CD14-positive monocyte (primary cell): ENCODE data around the gene DBN1. TPM values are rescaled to one million over a fixed set of nuclear protein-coding genes. Genes with fewer than 3 reads are reported as not detected.

Source experiments
- DNase-seq, 3 donors: peaks; one replicate each; pipeline ENCODE4 v3.0.0-alpha.2; 2011 to 2022
- H2AFZ ChIP-seq: 2 replicates; pipeline ENCODE4 v1.6.0; 2012; ENCODE audit warnings: mild to moderate bottlenecking, low read depth, low read length, inconsistent platforms; ENCODE audit not compliant: insufficient read depth, poor library complexity, severe bottlenecking
- H3K27ac ChIP-seq, 2 donors: 1 replicate in 1 of 2; 2 replicates in 1 of 2; pipeline ENCODE4 v1.5.1; 2012 to 2013; ENCODE audit warnings: low read length in 2 of 2, control low read depth in 1 of 2, inconsistent platforms in 1 of 2, low read depth in 1 of 2, mild to moderate bottlenecking in 1 of 2
- H3K27me3 ChIP-seq, 2 donors: one replicate each; pipeline versions ENCODE4 v1.6.0 to v1.6.1; 2011 to 2013; ENCODE audit warnings: low read length in 2 of 2; ENCODE audit not compliant: control insufficient read depth in 2 of 2, insufficient read depth in 2 of 2
- H3K36me3 ChIP-seq, 2 donors: replicated peaks in 1 of 2; 1 replicate in 1 of 2; 2 replicates in 1 of 2; pipeline versions ENCODE4 v1.5.1 to v1.6.1; 2012 to 2013; ENCODE audit warnings: low read length in 2 of 2, control low read depth in 1 of 2, inconsistent platforms in 1 of 2, mild to moderate bottlenecking in 1 of 2; ENCODE audit not compliant: insufficient read depth in 2 of 2, control insufficient read depth in 1 of 2
- H3K4me1 ChIP-seq, 2 donors: 1 replicate in 1 of 2; 2 replicates in 1 of 2; pipeline versions ENCODE4 v1.5.1 to v1.6.1; 2012 to 2013; ENCODE audit warnings: low read length in 2 of 2, control low read depth in 1 of 2, inconsistent platforms in 1 of 2, mild to moderate bottlenecking in 1 of 2, moderate library complexity in 1 of 2; ENCODE audit not compliant: insufficient read depth in 2 of 2, control insufficient read depth in 1 of 2
- H3K4me2 ChIP-seq: replicated peaks from 2 replicates; pipeline ENCODE3; 2012; ENCODE audit warnings: low read length, moderate library complexity, mild to moderate bottlenecking; ENCODE audit not compliant: poor library complexity, severe bottlenecking; ENCODE audit errors: extremely low read depth
- H3K4me3 ChIP-seq, 3 experiments: fragments of 200-600 bp in 1 of 3; sonication (generic) in 1 of 3; replicated peaks in 1 of 3; 1 replicate in 2 of 3; 2 replicates in 1 of 3; pipeline ENCODE4 v1.5.1; 2011 to 2013; ENCODE audit warnings: low read length in 3 of 3, mild to moderate bottlenecking in 3 of 3, control low read depth in 2 of 3, low read depth in 2 of 3, inconsistent platforms in 1 of 3, moderate library complexity in 1 of 3
- H3K79me2 ChIP-seq: 2 replicates; pipeline ENCODE4 v1.6.0; 2012; ENCODE audit warnings: mild to moderate bottlenecking, control low read depth, inconsistent platforms, low read length, moderate library complexity; ENCODE audit not compliant: insufficient read depth
- H3K9ac ChIP-seq: 2 replicates; pipeline ENCODE4 v1.6.0; 2017; ENCODE audit warnings: low read length, mild to moderate bottlenecking; ENCODE audit not compliant: insufficient read depth, poor library complexity, severe bottlenecking
- H3K9me3 ChIP-seq, 2 donors: replicated peaks in 1 of 2; 1 replicate in 1 of 2; 2 replicates in 1 of 2; pipeline versions ENCODE4 v1.5.1 to v1.6.1; 2012 to 2013; ENCODE audit warnings: low read length in 2 of 2, control low read depth in 1 of 2; ENCODE audit not compliant: control insufficient read depth in 1 of 2, insufficient read depth in 1 of 2
- H4K20me1 ChIP-seq: 2 replicates; pipeline ENCODE4 v1.6.0; 2012; ENCODE audit warnings: mild to moderate bottlenecking, low read length, control low read depth, moderate library complexity; ENCODE audit not compliant: insufficient read depth
- H3K27ac Mint-ChIP-seq, 7 donors: one replicate each; pipeline ENCODE4 v1.8.0; 2020; ENCODE audit warnings: mild to moderate bottlenecking in 7 of 7, mixed read lengths in 7 of 7, moderate library complexity in 6 of 7, inconsistent platforms in 2 of 7
- H3K27me3 Mint-ChIP-seq, 3 donors: one replicate each; pipeline ENCODE4 v1.8.0; 2021 to 2022; ENCODE audit warnings: low read depth in 3 of 3, mild to moderate bottlenecking in 3 of 3, mixed read lengths in 3 of 3, moderate library complexity in 3 of 3, inconsistent platforms in 1 of 3
- H3K36me3 Mint-ChIP-seq, 2 donors: one replicate each; pipeline ENCODE4 v1.8.0; 2020; ENCODE audit warnings: mixed read lengths in 2 of 2, inconsistent platforms in 1 of 2, mild to moderate bottlenecking in 1 of 2
- H3K4me1 Mint-ChIP-seq: one replicate; pipeline ENCODE4 v1.8.0; 2020; ENCODE audit warnings: mild to moderate bottlenecking, mixed read lengths
- H3K4me3 Mint-ChIP-seq, 2 donors: one replicate each; pipeline ENCODE4 v1.8.0; 2020; ENCODE audit warnings: mild to moderate bottlenecking in 2 of 2, mixed read lengths in 2 of 2, moderate library complexity in 1 of 2
- H3K9me3 Mint-ChIP-seq, 7 donors: one replicate each; pipeline ENCODE4 v1.8.0; 2020 to 2022; ENCODE audit warnings: mixed read lengths in 7 of 7, mild to moderate bottlenecking in 6 of 7, moderate library complexity in 6 of 7, inconsistent platforms in 2 of 7
- WGBS: methylation state at CpG from one replicate; pipeline ENCODE4 v1.1.5; 2013; ENCODE audit warnings: missing lambda C conversion rate; ENCODE audit not compliant: insufficient coverage; 5-methylcytosine and 5-hydroxymethylcytosine counted together
- intact Hi-C, 2 donors: fragments of 100-400 bp; cut with micrococcal nuclease; formaldehyde crosslinking; loops; one replicate each; pipeline versions ENCODE4 v1.15.0 to v1.15.1; 2023
- polyA plus RNA-seq, 3 donors: library from polyadenylated mRNA; depleted of rRNA in 1 of 3; unstranded in 2 of 3; stranded (reverse) in 1 of 3; fragments of 300-500 nt in 2 of 3; fragments of >200 nt in 1 of 3; fragmentation: Illumina TruSeq in 2 of 3; gene quantifications; 1 replicate in 2 of 3; 2 replicates in 1 of 3; pipeline ENCODE4 v1.2.3, GENCODE V29; 2012 to 2021
- TF ChIP-seq, protein P1 (sequence below): fragments of 200-600 bp; IDR thresholded peaks from one replicate; pipeline ENCODE4 v1.8.0; 2022; ENCODE audit warnings: antibody characterized with exemption, mild to moderate bottlenecking

The DBN1 gene
- polyA plus RNA-seq, 3 donors, result 0.71 to 1.6 (median 0.73) TPM

GRCh38 chr5:177410575-177410974 lies 62.9 kb downstream of the DBN1 start:
- Histone ChIP-seq H3K36me3 (no peaks in the 10 kb centered on the region), H3K4me1 (peaks cover 29 to 41% of the 10 kb centered on the region in 2 donors), H3K4me2 (no peak overlapping the region), H3K27ac (no peak overlapping the region), H4K20me1 (no peaks in the 10 kb centered on the region), H2AFZ (no peak overlapping the region), H3K9me3 (no peaks in the 10 kb centered on the region), H3K79me2 (no peaks in the 10 kb centered on the region), H3K9ac (no peak overlapping the region), H3K27me3 (no peaks in the 10 kb centered on the region), H3K4me3 (no peak overlapping the region)
- intact Hi-C loops, result no loop called here
- Mint-ChIP-seq H3K36me3 (peaks cover 0 to 4% of the 10 kb centered on the region in 2 donors), H3K4me3 (no peak overlapping the region), H3K9me3 (peaks cover 0 to 3% (median 0%) of the 10 kb centered on the region in 7 donors), H3K27ac (peak overlapping the region in 2 of 7 donors; percentile 10 to 20), H3K27me3 (peaks cover 1 to 10% (median 8%) of the 10 kb centered on the region in 3 donors), H3K4me1 (peaks cover 37% of the 10 kb centered on the region)
- TF ChIP-seq, protein P1, sequence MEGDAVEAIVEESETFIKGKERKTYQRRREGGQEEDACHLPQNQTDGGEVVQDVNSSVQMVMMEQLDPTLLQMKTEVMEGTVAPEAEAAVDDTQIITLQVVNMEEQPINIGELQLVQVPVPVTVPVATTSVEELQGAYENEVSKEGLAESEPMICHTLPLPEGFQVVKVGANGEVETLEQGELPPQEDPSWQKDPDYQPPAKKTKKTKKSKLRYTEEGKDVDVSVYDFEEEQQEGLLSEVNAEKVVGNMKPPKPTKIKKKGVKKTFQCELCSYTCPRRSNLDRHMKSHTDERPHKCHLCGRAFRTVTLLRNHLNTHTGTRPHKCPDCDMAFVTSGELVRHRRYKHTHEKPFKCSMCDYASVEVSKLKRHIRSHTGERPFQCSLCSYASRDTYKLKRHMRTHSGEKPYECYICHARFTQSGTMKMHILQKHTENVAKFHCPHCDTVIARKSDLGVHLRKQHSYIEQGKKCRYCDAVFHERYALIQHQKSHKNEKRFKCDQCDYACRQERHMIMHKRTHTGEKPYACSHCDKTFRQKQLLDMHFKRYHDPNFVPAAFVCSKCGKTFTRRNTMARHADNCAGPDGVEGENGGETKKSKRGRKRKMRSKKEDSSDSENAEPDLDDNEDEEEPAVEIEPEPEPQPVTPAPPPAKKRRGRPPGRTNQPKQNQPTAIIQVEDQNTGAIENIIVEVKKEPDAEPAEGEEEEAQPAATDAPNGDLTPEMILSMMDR, result no peak
- no peak for DNase-seq
- 0% methylated on average over 1 of the region's 3 CpGs for WGBS

GRCh38 chr5:177409043-177409801 lies 64.2 kb downstream of the DBN1 start, which contains the start of gene F12:
TSS of gene F12 (minus strand) at chr5:177409564. CDS start at chr5:177409527, 37 bp downstream.
- Histone ChIP-seq H3K27me3 (no peaks in the 10 kb centered on the region), H3K4me3 (no peak within 1 kb of the TSS), H3K27ac (no peak within 1 kb of the TSS), H3K4me1 (peaks cover 35 to 46% of the 10 kb centered on the region in 2 donors), H3K4me2 (no peak within 1 kb of the TSS), H3K9me3 (no peaks in the 10 kb centered on the region), H3K79me2 (no peaks in the 10 kb centered on the region), H3K9ac (no peak within 1 kb of the TSS), H2AFZ (no peak within 1 kb of the TSS), H4K20me1 (no peaks in the 10 kb centered on the region), H3K36me3 (no peaks in the 10 kb centered on the region)
- Mint-ChIP-seq H3K4me3 (peak within 1 kb of the TSS in 1 of 2 donors; percentile 6), H3K4me1 (peaks cover 42% of the 10 kb centered on the region), H3K27ac (peak within 1 kb of the TSS in 4 of 7 donors; percentile 20 to 47 (median 28)), H3K27me3 (peaks cover 6 to 11% (median 10%) of the 10 kb centered on the region in 3 donors), H3K36me3 (peaks cover 0 to 4% of the 10 kb centered on the region in 2 donors), H3K9me3 (peaks cover 0 to 3% (median 0%) of the 10 kb centered on the region in 7 donors)
- no peak for DNase-seq
- intact Hi-C loops, result no loop called here
- TF ChIP-seq, protein P1, result no peak
- WGBS, result 89% methylated on average over 7 of the region's 9 CpGs

Other genes starting within 250 kb of the DBN1 start
- gene RAB24, start 169.9 kb downstream of the DBN1 start, polyA plus RNA-seq, result 100 to 1,000 TPM in 1 of 3 donors, 10 to 100 TPM in 2; 74.3 to 465 (median 94.4) TPM
- 100 to 1,000 TPM; 264 to 510 (median 490) TPM for gene PRELID1, start 169.8 kb downstream of the DBN1 start, polyA plus RNA-seq
- 10 to 100 TPM; 21.5 to 61.9 (median 25.5) TPM for gene MXD3, start 161.7 kb downstream of the DBN1 start, polyA plus RNA-seq
- 100 to 1,000 TPM; 148 to 275 (median 259) TPM for gene LMAN2, start 122.0 kb downstream of the DBN1 start, polyA plus RNA-seq
- 100 to 1,000 TPM in 1 of 3 donors, 10 to 100 TPM in 2; 35.4 to 186 (median 43.5) TPM for gene RGS14, start 115.7 kb downstream of the DBN1 start, polyA plus RNA-seq
- not detected for gene SLC34A1, start 89.2 kb downstream of the DBN1 start, polyA plus RNA-seq
- not detected for gene PFN3, start 73.0 kb downstream of the DBN1 start, polyA plus RNA-seq
- gene F12, start 64.1 kb downstream of the DBN1 start, polyA plus RNA-seq, result 1 to 10 TPM; 1.4 to 5.5 (median 1.5) TPM
- gene GRK6, start 47.0 kb downstream of the DBN1 start, polyA plus RNA-seq, result 100 to 1,000 TPM in 1 of 3 donors, 10 to 100 TPM in 2; 41.6 to 101 (median 63.4) TPM
- gene PRR7, start 26.8 kb downstream of the DBN1 start, polyA plus RNA-seq, result 10 to 100 TPM in 1 of 3 donors, 1 to 10 TPM in 2; 1.8 to 17.4 (median 2.1) TPM
- 100 to 1,000 TPM in 1 of 3 donors, 10 to 100 TPM in 2; 21.6 to 126 (median 27.2) TPM for gene PDLIM7, start 24.0 kb upstream of the DBN1 start, polyA plus RNA-seq
- 100 to 1,000 TPM in 1 of 3 donors, 10 to 100 TPM in 2; 62.8 to 196 (median 98.3) TPM for gene DOK3, start 36.2 kb upstream of the DBN1 start, polyA plus RNA-seq
- gene DDX41, start 43.3 kb upstream of the DBN1 start, polyA plus RNA-seq, result 100 to 1,000 TPM in 1 of 3 donors, 10 to 100 TPM in 2; 44.9 to 178 (median 70.3) TPM
- 100 to 1,000 TPM in 1 of 3 donors, 1 to 10 TPM in 2; 1.6 to 216 (median 1.9) TPM for gene FAM193B, start 80.9 kb upstream of the DBN1 start, polyA plus RNA-seq
- 100 to 1,000 TPM in 2 of 3 donors, 10 to 100 TPM in 1; 98.2 to 150 (median 136) TPM for gene TMED9, start 118.6 kb upstream of the DBN1 start, polyA plus RNA-seq
- gene B4GALT7, start 126.5 kb upstream of the DBN1 start, polyA plus RNA-seq, result 10 to 100 TPM; 15.6 to 21.7 (median 18.8) TPM